ENCODE data around the gene MBP.

DNA sequence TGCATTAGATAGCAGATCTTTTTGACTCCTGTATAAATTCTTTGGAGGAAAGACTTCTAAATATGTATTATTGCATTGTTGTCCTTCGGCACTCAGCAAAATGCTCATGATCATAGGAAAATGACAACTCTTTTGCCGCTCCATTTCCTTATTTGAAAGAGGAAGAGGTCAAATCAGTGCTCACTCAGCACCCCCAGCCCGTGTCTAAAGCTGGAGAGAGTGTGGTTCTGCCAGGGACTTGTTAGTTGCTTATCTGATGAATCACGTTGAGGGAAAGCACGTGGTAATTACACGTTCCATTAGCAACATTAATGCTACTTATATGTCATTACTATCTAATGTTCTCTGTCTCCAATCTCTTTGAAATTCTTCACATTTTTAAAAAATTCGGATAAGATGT lies 46.0 kb upstream of the MBP start:
- TF ChIP-seq, protein P1, sequence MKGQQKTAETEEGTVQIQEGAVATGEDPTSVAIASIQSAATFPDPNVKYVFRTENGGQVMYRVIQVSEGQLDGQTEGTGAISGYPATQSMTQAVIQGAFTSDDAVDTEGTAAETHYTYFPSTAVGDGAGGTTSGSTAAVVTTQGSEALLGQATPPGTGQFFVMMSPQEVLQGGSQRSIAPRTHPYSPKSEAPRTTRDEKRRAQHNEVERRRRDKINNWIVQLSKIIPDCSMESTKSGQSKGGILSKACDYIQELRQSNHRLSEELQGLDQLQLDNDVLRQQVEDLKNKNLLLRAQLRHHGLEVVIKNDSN (IDR thresholded peaks at IDR 0.05), result no peak
- TF ChIP-seq, protein P2, sequence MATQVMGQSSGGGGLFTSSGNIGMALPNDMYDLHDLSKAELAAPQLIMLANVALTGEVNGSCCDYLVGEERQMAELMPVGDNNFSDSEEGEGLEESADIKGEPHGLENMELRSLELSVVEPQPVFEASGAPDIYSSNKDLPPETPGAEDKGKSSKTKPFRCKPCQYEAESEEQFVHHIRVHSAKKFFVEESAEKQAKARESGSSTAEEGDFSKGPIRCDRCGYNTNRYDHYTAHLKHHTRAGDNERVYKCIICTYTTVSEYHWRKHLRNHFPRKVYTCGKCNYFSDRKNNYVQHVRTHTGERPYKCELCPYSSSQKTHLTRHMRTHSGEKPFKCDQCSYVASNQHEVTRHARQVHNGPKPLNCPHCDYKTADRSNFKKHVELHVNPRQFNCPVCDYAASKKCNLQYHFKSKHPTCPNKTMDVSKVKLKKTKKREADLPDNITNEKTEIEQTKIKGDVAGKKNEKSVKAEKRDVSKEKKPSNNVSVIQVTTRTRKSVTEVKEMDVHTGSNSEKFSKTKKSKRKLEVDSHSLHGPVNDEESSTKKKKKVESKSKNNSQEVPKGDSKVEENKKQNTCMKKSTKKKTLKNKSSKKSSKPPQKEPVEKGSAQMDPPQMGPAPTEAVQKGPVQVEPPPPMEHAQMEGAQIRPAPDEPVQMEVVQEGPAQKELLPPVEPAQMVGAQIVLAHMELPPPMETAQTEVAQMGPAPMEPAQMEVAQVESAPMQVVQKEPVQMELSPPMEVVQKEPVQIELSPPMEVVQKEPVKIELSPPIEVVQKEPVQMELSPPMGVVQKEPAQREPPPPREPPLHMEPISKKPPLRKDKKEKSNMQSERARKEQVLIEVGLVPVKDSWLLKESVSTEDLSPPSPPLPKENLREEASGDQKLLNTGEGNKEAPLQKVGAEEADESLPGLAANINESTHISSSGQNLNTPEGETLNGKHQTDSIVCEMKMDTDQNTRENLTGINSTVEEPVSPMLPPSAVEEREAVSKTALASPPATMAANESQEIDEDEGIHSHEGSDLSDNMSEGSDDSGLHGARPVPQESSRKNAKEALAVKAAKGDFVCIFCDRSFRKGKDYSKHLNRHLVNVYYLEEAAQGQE (IDR thresholded peaks at IDR 0.05; ENCODE audit: low read depth), result no peak
- no peak for TF ChIP-seq EP300 (IDR thresholded peaks at IDR 0.05; ENCODE audit: borderline replicate concordance)
